OCI-LY1 (cell line): ENCODE data around the gene RUNX3.

Experiments used
- H2AFZ ChIP-seq: fragments of 200-600 bp; sonication (generic), shearing (Covaris generic); 2 replicates; pipeline ENCODE4 v1.6.0; 2014; ENCODE audit warnings: antibody characterized with exemption, mild to moderate bottlenecking, low read length
- H3F3A ChIP-seq: fragments of 200-600 bp; sonication (generic), shearing (Covaris generic); 2 replicates; pipeline ENCODE4 v1.6.0; 2014; ENCODE audit warnings: mild to moderate bottlenecking, antibody characterized with exemption, low read length, moderate library complexity; ENCODE audit not compliant: insufficient read depth
- H3K27ac ChIP-seq: fragments of 200-600 bp; sonication (generic); 2 replicates; pipeline ENCODE4 v1.5.1; 2014; ENCODE audit warnings: low read length, mixed run types, mild to moderate bottlenecking, low read depth; ENCODE audit not compliant: poor library complexity, severe bottlenecking
- H3K27me3 ChIP-seq: fragments of 200-600 bp; sonication (generic); 2 replicates; pipeline ENCODE4 v1.6.0; 2014; ENCODE audit warnings: antibody characterized with exemption, mild to moderate bottlenecking, low read length, moderate library complexity; ENCODE audit not compliant: insufficient read depth
- H3K36me3 ChIP-seq: fragments of 200-600 bp; sonication (generic); 2 replicates; pipeline ENCODE4 v1.6.1; 2014; ENCODE audit warnings: mild to moderate bottlenecking, antibody characterized with exemption, low read length, moderate library complexity, mixed read lengths; ENCODE audit not compliant: insufficient read depth
- H3K4me1 ChIP-seq: fragments of 200-600 bp; sonication (generic); 2 replicates; pipeline ENCODE4 v1.5.1; 2014; ENCODE audit warnings: mild to moderate bottlenecking, low read length, moderate library complexity; ENCODE audit not compliant: insufficient read depth, severe bottlenecking
- H3K4me2 ChIP-seq: fragments of 200-600 bp; sonication (generic), shearing (Covaris generic); 2 replicates; pipeline ENCODE4 v1.6.1; 2014; ENCODE audit warnings: low read length
- H3K4me3 ChIP-seq: fragments of 200-600 bp; sonication (generic); 2 replicates; pipeline ENCODE4 v1.5.1; 2014; ENCODE audit warnings: low read length, low read depth, mild to moderate bottlenecking, mixed read lengths; ENCODE audit not compliant: poor library complexity, severe bottlenecking
- H3K79me2 ChIP-seq: fragments of 200-600 bp; shearing (Covaris generic); 2 replicates; pipeline ENCODE4 v1.6.1; 2016; ENCODE audit warnings: mixed run types, low read length, mixed read lengths; ENCODE audit not compliant: insufficient read depth
- H3K9ac ChIP-seq: fragments of 200-600 bp; sonication (generic), shearing (Covaris generic); 2 replicates; pipeline ENCODE4 v1.6.1; 2014; ENCODE audit warnings: mild to moderate bottlenecking, low read length, mixed read lengths
- H3K9me2 ChIP-seq: fragments of 200-600 bp; sonication (generic), shearing (Covaris generic); 2 replicates; pipeline ENCODE4 v1.6.1; 2014; ENCODE audit warnings: low read depth, mild to moderate bottlenecking, low read length, mixed read lengths
- H3K9me3 ChIP-seq: fragments of 200-600 bp; shearing (Covaris generic); 2 replicates; pipeline ENCODE4 v1.6.1; 2014; ENCODE audit warnings: low read length, mixed read lengths
- H4K20me1 ChIP-seq: fragments of 200-600 bp; sonication (generic), shearing (Covaris generic); 2 replicates; pipeline ENCODE4 v1.6.0; 2016; ENCODE audit warnings: mild to moderate bottlenecking, low read length; ENCODE audit not compliant: insufficient read depth
- EZH2 ChIP-seq: fragments of 200-600 bp; sonication (generic), shearing (Covaris generic); IDR thresholded peaks from 2 replicates; pipeline ENCODE4 v1.8.0; 2017; ENCODE audit warnings: borderline replicate concordance, mixed run types, mild to moderate bottlenecking, antibody characterized with exemption, low read length, moderate library complexity, mixed read lengths
- TF ChIP-seq, protein P1 (sequence below): fragments of 200-600 bp; sonication (generic), shearing (Covaris generic); IDR thresholded peaks from 2 replicates; pipeline ENCODE4 v1.5.1; 2017; ENCODE audit warnings: mild to moderate bottlenecking, antibody characterized with exemption, low read length, moderate library complexity, mixed read lengths

Gene RUNX3

DNA sequence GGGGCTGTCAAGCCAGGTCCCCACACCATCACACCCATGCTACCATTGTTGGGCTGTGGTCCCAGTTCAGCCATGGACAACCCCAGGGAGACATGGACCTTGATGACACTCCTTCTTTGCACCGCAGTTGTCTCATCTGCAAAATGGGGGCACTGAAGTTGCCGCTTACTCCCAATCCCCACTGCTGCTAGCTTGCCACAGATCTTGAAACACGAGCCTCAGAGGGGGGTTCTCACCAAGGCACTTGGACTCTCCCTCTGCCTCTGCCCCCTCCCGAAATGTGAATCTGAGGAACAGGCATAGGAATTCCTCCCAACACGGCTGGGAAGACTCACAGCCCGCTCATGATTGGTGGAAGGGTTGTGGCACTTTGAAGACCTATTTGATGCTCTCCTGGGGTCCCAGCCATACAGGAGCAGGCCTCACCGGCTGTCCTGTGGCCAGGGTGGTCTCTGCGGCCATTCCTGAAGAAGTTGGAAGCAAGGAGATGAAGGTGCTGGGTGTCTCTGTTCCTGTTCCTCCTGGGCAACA is 31.1 kb downstream of the RUNX3 start:
- Histone ChIP-seq H2AFZ (no peak overlapping the region), H3F3A (no peaks in the 10 kb centered on the region), H3K4me1 (no peaks in the 10 kb centered on the region), H3K9me3 (no peaks in the 10 kb centered on the region), H3K79me2 (no peaks in the 10 kb centered on the region), H3K27ac (no peak overlapping the region), H3K4me3 (no peak overlapping the region), H3K9ac (no peak overlapping the region), H3K9me2 (no peaks in the 10 kb centered on the region), H4K20me1 (no peaks in the 10 kb centered on the region), H3K36me3 (no peaks in the 10 kb centered on the region), H3K27me3 (no peaks in the 10 kb centered on the region; the same call in 1 of the 2 replicates), H3K4me2 (no peak overlapping the region)
- TF ChIP-seq, protein P1, sequence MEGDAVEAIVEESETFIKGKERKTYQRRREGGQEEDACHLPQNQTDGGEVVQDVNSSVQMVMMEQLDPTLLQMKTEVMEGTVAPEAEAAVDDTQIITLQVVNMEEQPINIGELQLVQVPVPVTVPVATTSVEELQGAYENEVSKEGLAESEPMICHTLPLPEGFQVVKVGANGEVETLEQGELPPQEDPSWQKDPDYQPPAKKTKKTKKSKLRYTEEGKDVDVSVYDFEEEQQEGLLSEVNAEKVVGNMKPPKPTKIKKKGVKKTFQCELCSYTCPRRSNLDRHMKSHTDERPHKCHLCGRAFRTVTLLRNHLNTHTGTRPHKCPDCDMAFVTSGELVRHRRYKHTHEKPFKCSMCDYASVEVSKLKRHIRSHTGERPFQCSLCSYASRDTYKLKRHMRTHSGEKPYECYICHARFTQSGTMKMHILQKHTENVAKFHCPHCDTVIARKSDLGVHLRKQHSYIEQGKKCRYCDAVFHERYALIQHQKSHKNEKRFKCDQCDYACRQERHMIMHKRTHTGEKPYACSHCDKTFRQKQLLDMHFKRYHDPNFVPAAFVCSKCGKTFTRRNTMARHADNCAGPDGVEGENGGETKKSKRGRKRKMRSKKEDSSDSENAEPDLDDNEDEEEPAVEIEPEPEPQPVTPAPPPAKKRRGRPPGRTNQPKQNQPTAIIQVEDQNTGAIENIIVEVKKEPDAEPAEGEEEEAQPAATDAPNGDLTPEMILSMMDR: no peak
- TF ChIP-seq EZH2: no peak

DNA sequence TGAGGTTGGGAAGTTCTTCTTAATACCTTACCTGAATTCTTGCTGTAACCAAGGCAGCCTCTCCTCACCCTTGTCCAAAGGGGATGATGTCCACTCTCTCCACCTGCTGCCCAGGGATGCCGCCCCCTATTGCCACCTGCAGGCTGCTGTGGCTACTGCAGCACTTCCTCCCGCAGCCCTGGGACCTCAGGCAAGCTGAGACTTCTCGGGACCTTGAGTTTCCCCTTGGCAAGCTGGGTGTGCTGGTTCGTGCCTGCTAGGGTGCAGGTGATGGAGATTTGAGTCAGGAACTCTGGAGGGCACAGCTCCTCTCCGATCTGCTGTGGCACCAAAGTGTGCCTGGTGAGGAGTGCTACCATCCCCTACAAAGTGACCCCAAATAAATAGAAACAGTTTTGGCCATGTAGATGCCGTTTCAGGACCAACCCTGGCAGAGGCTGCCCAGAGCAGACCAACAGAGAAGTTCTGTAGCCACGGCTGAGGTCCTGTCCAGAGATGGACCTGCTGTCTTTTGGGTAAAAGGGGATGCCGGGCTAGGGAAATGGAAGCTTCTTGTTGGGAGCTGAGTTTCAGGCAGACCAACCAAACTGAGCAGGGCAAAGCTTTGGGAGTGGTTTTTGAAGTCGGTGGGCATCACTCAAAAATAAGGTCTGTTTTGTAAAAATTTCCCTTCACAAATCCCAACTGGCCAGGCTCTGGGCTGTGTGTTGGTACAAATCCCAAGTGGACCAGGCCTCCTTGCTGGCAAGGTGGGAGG is 31.7 kb downstream of the RUNX3 start:
- Histone ChIP-seq H3K27me3 (no peaks in the 10 kb centered on the region; the same call in 1 of the 2 replicates), H3K36me3 (no peaks in the 10 kb centered on the region), H3F3A (no peaks in the 10 kb centered on the region), H3K9ac (no peak overlapping the region), H3K79me2 (no peaks in the 10 kb centered on the region), H3K27ac (no peak overlapping the region), H3K9me2 (no peaks in the 10 kb centered on the region), H2AFZ (no peak overlapping the region), H3K4me3 (no peak overlapping the region), H3K9me3 (no peaks in the 10 kb centered on the region), H3K4me2 (no peak overlapping the region), H4K20me1 (no peaks in the 10 kb centered on the region), H3K4me1 (no peaks in the 10 kb centered on the region)
- no peak for TF ChIP-seq EZH2
- TF ChIP-seq, protein P1: peak; percentile 89

DNA sequence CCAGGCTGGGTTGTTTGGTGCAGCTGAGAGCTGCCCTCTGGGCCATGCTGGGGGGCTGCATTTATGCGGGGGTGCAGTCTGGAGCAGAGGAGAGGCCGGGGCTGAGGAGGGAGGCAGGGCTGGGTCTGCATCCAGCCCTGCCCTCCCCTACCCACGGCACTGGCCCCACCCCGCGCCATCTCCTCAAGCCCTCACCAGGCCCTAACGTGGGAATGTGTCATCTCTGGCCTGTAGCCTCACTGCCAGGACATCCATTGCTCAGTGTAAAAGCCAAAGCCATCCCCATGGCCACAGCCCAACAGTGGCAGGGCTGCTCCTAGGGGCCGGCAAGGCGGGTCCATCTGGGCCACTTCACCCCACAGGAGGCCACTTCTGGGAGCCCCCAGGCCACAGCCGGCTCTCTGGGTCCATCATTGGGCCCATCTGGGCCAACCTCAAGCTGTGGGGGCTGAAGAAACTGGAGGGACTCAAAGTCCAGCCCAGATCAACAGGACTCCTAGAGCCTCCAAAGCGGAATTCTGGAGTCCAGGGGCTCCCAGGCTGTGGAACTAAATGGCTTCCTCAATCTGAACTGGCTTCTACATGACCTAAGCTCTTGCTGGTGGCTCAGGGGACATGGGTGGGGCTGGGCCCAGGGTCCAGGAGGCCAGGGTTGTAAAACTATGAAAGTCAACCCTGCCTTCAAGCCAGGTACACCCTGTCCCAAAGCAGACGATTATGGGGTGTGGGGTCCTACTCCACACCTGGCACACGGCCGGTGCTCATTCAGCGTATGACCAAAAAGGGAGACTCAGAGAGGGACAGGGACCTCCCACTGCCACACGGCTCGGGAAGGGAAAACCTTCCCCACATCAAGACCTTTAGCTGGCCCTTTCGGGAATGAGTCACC is 32.6 kb downstream of the RUNX3 start:
- Histone ChIP-seq H3K9ac (no peak overlapping the region), H3K4me1 (no peaks in the 10 kb centered on the region), H4K20me1 (no peaks in the 10 kb centered on the region), H3K79me2 (no peaks in the 10 kb centered on the region), H2AFZ (no peak overlapping the region), H3K9me3 (no peaks in the 10 kb centered on the region), H3K27ac (no peak overlapping the region), H3K4me2 (no peak overlapping the region), H3K9me2 (no peaks in the 10 kb centered on the region), H3F3A (no peaks in the 10 kb centered on the region), H3K4me3 (no peak overlapping the region), H3K36me3 (no peaks in the 10 kb centered on the region), H3K27me3 (peaks cover 4% of the 10 kb centered on the region; the same call in 1 of the 2 replicates)
- TF ChIP-seq EZH2: no peak
- TF ChIP-seq, protein P1: no peak
